D721Med (cell line): ENCODE results near the gene ZMIZ1.

Experiments used
- DNase-seq: peaks from one replicate; pipeline ENCODE4 v3.0.0; 2011; ENCODE audit warnings: low spot score; ENCODE audit not compliant: insufficient read length
- FAIRE-seq: peaks from 2 replicates; lab custom pipeline; 2011; peaks lifted over from hg19 to GRCh38; lab: Jason Lieb, UNC
- TF ChIP-seq, protein P1 (sequence below): IDR thresholded peaks from 2 replicates; pipeline ENCODE4 v1.5.1; 2012; ENCODE audit warnings: mild to moderate bottlenecking, control low read depth; ENCODE audit not compliant: insufficient read depth; ENCODE audit errors: missing control alignments

ZMIZ1 gene

DNA sequence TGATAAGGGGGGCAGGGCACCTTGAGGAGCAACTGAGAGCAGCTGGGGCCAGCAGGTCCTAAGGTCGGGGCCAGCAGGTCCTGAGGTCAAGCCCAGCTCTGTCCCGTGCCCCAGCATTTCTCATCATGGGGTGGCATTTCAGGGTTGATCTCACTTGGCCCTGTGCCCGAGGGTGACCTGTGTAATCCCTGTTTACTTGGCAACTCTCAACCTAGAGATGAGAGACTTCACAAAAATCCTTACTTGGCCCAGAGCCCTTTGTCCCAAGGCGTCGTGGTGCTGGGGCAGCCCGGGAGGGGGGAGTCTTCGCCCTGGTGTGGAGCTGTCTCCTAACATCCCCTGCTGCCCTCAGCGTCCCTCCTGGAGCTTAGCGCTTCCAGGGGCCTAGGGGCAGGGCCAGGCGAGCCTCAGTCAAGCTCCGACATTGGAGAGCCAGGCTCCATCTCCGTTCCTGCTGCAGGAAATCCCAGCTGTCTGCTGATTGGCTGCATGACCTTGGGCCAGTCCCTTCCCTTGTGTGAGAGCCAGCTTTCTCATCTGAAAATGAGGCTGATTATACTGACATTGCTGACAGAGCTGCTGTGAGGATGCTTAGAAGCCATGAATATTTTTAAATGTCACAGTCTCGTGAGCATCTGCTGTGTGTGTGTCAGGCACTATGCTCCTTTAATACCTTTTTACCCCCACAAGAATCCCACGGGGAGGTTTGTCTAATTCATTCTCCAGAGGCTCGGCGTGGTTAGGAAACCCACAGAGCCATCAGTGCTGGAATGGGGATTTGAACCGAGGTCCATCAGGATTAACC, 94.3 kb downstream of the ZMIZ1 start:
- TF ChIP-seq, protein P1, sequence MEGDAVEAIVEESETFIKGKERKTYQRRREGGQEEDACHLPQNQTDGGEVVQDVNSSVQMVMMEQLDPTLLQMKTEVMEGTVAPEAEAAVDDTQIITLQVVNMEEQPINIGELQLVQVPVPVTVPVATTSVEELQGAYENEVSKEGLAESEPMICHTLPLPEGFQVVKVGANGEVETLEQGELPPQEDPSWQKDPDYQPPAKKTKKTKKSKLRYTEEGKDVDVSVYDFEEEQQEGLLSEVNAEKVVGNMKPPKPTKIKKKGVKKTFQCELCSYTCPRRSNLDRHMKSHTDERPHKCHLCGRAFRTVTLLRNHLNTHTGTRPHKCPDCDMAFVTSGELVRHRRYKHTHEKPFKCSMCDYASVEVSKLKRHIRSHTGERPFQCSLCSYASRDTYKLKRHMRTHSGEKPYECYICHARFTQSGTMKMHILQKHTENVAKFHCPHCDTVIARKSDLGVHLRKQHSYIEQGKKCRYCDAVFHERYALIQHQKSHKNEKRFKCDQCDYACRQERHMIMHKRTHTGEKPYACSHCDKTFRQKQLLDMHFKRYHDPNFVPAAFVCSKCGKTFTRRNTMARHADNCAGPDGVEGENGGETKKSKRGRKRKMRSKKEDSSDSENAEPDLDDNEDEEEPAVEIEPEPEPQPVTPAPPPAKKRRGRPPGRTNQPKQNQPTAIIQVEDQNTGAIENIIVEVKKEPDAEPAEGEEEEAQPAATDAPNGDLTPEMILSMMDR = no peak
- FAIRE-seq = no peak
- no peak for DNase-seq

- TF ChIP-seq, protein P1 = no peak
- FAIRE-seq = no peak
Observed at GRCh38 chr10:79163666-79163975, 94.9 kb downstream of the ZMIZ1 start.

GRCh38 chr10:79164075-79164474, 95.3 kb downstream of the ZMIZ1 start:
- no peak for DNase-seq
- no peak for FAIRE-seq
- TF ChIP-seq, protein P1 = no peak

More at GRCh38 chr10:79163666-79163975, 94.9 kb downstream of the ZMIZ1 start:
- no peak for DNase-seq

GRCh38 chr10:79165070-79165778, 96.5 kb downstream of the ZMIZ1 start:
- TF ChIP-seq, protein P1 = no peak
- DNase-seq (no peak), FAIRE-seq (no peak)

DNA sequence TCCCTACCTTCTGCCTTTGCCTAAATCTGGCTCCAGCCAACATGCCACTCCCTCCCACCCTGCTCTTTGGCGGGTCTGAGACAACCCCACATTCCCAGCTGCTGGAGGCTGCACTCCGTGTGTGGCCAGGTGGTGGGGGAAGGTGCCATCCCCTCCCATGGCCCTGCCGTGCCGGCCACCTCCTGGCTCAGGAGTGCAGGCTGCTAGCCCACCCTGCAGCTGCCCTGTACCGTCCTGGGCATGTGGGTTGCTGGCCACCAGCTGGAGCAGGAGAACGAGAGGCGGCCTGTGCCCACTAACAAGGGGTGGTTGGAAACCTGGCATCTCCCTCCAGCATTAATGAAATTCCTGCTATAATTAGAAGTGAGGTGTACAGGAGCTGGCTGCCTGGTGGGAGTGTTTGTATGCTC, 97.6 kb downstream of the ZMIZ1 start:
- TF ChIP-seq, protein P1 = no peak
- FAIRE-seq = no peak

GRCh38 chr10:79166741-79167140, 98.0 kb downstream of the ZMIZ1 start:
- FAIRE-seq (no peak), DNase-seq (no peak)
- TF ChIP-seq, protein P1 = no peak

More for the DNA sequence above, 97.6 kb downstream of the ZMIZ1 start:
- DNase-seq = no peak

- no peak for FAIRE-seq
- TF ChIP-seq, protein P1 = no peak
- DNase-seq = no peak
Observed at GRCh38 chr10:79167537-79167936, 98.8 kb downstream of the ZMIZ1 start.
